Hippocampal formation (tissue), 2 donors: ENCODE results near the gene GPC3.
"Not testable (repeated sequence)": the region's sequence is repeated elsewhere in the genome, so short reads cannot be mapped to it uniquely, and the experiment has no call there.

Experiments
- DNase-seq, 2 donors: peaks; one replicate each; lab custom pipeline; 2025; lab: John Stamatoyannopoulos, UW

Gene GPC3

DNA sequence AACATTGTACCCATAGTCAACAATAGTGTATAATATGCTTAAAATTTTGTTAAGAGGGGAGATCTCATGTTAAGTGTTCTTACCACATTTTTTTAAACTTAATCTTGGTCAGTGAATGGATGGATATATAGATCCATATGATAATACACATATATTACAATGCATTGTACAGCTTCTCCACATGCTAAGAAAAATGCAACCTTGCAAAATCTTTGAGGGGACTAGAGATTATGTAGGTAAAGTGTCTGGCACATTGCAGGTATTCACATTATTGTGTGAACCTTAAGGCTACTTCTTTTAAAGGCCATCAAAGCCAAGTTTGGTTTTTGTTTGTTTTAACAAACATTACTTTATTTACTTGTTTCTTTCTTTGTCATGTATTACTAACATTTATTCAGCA is 10.4 kb upstream of the GPC3 start:
- no peak for DNase-seq

DNA sequence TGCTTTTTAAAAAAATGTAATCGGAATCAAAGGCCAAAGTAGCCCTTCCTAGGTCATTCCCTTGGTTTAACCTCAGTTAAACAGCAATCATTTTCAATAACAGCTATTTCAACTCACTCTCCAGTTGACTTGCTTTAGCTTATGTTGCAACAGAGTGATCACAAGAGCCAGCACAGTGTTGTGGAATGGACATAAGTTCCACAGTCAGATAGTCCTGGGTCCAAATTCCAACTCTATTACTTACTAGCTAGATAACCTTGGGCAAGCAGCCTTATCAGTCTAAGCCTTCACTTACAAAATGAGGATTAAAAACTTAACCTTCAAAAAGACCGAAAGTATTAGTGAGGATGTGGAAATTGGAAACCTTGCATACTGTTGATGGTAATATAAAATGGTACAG is 9.2 kb upstream of the GPC3 start:
- no peak for DNase-seq

DNA sequence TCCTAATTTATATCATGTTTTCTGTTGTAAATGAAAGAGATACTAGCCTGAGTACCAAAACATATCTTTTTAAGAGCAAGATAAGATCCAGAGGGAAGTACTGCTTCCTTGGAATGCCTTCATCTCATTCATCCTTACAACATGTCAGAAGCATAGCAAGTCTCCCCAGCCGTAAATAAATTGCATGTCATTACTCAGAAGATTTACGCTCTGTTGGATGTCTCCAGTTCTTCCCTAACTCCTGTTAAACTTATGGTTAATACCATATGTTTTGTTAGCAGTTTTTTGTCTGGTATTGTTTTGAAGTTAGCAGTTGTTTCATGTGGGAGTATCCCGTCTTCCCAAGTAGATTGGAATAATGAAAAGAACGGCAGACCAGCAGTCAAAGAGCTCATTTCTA is 7.5 kb upstream of the GPC3 start:
- DNase-seq: no peak

DNA sequence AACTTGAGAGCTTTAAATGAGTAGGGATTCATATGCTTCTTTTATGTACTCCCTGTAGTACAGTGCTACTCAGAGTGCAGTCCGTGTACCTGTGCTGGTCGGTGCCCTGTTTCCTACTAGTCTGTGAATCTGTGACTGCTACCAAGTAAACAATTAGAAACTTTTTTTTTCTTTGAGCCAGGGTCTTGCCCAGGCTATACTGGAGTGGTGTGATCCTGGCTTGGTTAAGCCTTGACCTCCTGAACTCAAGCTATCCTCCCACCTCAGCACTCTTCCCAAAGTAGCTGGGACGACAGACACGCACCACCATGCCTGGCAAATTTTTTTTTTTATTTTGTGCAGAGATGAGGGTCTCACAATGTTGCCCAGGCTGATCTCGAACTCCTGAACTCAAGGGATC is 6.4 kb upstream of the GPC3 start:
- no peak for DNase-seq

DNA sequence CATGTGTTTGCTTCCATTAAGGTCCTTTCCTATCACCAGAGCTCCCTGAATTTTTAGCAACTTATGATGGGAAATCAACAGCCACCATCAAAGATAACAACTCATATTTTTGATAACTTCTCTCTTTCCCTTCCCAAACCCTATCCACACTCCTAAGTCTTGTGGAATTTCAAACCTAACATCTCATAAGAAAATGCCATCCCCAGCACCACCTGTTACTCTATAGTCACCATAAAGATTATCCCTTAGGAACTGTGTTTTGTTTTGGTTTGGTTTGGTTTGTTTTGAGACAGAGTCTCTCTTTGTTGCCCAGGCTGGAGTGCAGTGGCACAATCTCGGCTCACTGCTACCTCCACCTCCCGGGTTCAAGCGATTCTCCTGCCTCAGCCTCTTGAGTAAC is 5.7 kb upstream of the GPC3 start:
- not testable (repeated sequence) for DNase-seq

DNA sequence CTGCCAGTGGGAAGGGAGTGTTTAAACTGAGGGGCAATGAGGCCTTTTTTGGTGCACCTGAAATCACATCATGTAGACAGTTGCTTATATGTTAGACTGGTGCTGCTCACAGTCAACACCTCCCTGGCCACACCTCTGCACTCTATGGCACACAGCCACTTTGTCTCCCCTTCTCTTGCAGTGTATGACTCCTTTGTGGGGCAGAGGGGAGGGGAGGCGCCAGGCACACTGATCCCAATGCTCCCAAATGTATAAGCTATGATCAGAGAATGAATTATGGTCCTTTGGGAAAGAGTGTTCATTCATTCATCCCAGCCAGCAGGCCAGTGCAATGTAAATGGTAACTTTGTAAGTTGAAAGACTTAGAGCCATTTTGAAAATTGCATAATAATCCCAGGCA is 4.6 kb upstream of the GPC3 start:
- no peak for DNase-seq

DNA sequence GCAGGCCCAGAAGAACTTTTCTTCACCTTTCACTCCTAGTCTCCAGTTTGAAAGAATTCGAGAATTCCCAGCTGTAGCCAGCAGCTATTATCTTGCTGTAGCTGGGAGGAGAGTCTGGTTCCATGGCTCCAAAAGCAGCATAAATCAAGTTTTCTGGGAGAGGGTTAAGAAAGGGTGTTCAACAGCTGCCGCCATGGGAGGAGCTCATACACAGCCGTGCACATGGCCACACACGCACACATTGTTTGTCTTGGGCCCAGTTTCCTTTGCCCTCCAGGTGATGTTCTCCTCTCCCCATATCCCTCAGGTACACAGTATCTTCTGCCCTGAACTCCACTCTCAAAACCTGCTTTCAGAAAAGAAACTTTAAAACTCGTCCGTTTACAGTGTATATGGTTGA is 4.1 kb upstream of the GPC3 start:
- DNase-seq: no peak

DNA sequence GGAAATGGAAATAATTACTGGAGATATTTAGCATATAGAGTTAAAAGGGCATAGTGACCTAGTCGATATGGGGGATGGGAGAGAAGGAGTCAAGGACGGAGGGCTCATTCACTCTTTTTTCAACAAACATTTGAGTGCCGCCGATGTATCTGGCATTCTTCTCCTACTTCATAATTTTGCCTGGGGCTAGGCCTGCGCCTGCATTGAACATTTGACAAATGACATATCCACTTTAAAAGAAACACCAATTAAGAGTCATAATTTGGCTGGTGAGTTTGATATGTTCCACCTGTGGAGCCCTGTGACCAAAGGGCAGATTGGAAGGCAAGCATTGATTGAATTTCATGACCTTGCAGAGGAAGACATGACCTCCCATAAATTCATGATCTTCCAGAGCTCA is 2.6 kb upstream of the GPC3 start:
- no peak for DNase-seq

DNA sequence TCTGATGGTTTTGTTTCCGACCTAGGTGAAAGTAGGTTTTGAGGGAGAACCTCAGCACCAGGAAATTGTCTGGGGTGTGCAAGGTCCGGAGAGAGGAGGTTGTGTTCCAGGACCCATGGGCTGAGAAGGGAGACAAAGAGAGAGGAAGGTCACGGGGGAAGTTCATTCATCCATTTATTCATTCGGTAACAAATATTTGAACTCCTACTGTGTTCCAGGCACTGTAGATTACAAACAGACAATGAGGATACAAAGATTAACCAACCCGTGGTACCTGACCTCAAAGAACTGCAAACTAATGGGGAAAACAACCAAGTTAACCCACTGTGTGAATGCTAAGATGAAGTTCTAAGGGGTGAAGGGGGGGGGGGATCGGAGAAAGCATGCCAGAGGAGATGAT is 1.8 kb upstream of the GPC3 start:
- no peak for DNase-seq

DNA sequence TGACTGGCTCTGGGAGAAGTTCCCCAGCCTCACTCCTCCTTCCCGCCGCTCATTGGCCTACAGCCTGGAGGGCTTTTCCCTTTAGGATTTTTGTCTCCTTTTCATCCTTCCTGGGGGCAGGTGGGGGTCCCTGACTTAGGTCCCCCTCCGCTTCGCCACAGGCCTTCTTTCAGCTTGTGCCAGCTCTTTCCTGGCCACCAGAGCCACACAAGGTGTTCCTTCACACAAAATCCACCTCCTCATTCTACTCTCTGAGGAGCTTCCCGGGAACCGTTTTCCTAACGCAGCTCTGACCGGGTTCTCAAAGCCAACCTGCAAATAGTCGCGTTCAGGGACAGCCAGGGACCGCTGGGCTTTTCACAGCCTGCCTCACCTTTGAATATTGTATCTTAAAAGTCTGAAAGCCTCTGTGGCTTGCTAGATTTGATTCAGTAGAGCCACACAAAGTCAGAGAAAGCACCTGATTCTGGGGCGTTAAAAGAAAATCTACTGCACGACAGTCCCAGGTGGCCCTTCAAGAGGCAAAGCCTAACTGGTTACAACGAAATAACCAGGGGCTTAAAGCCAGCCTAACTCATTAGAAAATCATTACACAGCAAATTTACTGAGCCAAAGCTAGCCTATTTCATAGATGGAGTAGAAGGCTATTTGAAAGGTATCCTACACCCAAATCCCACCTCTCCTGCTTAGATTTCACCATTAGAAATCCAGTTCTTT is 731 bp upstream of the GPC3 start:
- no peak for DNase-seq

DNA sequence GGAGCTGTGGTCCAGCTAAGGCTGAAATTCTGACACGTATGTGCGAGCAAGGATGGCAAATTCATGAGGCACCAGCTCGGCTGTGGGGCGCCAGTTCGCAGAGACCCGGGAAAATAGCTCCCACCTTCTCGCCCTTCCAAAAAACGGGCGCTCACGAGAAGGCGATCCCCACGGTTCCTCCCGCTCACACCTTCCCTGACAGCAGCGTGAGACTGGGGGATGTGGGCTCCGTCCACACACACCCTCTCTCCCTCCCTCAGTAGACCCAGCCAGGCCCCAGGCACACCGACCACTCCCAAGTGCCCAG is 584 bp downstream of the GPC3 start:
- DNase-seq: no peak

DNA sequence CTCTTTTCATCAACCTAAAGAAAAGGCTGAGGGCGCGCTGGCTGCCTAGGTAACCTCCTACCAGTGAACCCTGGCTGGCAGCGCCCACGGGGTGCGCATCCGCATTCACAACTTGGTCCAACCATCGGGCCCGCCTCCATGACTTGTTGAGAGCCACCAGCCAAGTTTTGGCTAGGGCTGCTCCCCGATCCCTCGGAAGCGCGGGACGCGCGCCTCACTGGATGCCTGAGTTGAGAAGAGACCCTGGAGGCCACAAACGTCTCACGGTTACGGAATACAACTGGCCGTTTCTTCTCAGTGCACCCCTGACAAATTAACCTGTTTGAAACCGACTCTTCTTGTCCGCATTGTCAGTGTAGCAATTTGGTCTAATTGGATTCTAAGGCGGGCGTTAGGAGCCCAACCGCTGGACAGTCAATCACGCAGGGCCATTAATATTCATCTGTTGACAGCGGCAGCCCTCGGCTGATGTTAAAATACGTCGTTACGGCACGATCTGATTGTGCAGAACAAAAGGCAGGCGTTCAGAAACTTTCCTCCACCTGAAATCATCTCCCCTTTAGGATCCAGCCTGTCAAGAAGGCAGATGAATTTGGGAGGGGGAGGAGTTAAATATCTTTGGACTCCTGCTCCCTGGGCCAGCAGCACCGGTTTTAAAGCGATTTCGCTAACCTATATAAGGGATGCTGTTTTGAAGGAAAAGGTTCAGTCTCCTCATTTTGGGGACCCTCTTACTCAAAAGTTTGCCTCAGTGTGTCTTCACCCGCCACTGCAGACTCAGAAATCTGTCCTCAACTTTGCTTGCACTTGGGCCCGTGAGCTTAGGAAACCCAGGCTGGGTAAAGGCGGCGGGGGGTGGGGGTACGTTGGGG is 1.2 kb downstream of the GPC3 start:
- no peak for DNase-seq

DNA sequence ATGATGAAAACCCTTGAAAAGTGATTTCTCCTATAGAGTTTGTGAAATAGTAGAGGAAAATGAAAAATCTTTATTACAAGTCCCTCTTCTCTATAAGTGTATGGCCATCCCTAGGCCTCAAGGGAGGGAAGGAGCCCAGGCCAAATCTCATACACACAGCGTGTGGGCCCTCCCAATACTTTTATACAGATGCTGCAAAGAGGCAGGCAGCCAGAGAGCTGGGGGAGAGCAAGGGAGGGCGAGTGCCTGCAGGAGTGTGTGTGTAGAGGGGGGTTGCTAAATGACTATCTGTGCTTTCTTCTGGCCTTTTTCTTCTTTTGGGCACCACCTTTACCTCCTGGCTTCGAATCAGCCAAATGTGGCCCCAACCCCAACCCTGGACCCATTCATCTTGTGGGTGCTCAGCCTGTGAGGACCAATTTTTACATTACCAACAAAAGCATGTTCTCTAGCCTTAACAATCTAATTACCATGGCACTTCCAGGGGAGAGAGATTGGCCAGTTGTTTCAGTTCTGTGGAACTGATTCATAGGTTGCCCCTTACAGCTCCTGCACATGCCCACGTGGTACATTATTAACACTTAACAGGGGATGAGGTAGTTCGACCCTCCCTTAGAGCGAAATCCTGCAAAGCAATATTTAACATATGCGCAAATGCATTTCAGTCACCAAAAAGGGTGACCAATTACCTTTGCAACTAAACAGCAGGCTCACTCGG is 2.0 kb downstream of the GPC3 start:
- no peak for DNase-seq

DNA sequence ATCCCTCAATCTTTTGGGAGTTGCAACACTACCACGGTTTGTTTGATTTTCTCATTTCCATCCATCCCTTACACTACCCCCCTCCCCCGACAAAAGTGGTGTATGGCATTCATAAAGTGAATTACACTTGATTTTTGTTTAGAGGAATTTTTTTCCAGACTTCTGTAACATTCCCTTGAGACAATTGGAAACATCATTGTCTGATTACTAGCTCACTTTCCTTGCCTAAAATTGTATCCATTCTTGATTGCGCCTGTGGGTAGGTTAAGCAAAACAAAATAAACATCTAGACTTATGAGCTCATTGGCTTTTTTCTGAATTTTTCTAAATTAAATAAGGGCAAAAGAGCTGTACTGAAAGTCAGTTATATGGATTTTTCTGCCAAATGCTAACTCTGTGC is 3.5 kb downstream of the GPC3 start:
- DNase-seq: no peak

DNA sequence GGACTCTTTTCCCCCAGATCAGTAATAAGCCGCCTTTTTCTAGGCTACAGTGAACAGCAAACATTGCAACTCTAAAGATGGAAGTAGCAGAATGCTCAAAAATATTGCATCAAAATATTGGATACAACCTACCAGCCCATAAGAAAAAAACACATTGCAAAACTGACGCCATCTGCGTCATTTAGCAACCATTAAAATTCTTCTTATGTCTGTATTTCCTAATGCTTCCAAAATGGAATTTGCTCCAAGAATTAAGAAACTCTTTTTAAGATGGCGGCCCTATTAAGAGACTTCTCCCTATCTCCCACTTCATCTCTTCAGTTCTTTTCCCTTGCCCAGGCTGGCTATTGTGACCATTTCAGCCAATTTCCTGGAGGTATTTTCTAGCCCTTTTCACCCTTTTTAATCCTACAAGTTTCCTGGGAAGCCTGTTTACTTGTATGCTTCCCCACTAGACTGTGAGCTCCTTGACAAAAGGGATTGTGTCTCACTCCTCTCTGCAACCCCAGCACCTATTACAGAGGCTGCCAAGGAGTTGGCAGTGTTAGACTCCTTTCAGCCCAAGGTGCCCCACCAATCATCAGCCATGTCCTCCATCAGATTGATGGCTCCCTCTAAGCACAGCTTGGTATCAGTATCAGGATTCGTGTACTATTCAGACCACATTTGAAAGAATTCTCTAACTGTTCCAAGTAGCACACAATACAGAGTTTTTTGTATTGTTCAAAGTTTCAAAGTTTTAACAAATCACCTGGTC is 4.4 kb downstream of the GPC3 start:
- DNase-seq: no peak

DNA sequence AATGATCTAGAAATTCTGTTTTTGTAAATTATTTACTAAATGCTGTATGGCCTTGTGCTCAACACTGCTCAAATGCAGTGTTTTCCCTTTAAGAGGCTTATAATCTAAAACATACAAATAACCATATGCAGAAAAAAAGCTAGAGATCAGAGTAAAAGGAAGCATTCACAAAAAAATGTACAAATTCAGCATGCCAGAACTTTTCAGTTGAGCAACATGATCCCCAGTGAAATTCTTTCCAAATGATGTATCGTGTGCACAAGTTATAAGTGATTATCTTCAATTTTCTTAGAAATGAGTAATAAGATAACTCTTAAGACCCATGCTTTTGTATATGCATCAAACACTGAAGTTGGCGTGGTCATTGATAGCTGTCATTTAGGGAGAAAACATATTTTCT is 5.0 kb downstream of the GPC3 start:
- no peak for DNase-seq

DNA sequence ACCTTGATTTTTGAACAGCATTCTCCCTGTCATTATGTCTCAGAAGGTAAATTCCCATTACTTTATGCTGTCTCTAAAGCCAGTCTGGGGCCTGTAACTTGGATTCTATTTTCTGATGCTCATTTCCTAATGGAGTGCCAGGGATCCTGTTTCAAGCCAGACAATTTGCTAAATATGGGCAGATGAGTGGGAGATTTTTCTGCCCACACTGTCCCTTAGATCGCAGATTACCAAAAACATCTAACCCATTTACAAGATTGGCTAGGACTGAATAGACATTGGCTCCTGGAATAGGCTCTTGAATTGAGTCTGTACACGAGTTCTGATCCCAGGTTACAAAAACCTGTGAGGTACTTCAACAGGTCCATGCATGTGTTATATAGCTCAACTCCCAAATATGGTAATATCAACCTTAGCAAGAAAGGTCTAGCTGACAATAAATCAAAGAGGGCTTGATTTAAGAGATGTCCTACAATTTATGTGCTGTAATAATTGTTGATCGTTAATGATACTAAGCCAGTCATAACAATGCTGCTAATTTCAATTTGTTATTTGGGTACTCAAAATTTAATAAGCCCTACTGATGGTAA is 5.7 kb downstream of the GPC3 start:
- no peak for DNase-seq

DNA sequence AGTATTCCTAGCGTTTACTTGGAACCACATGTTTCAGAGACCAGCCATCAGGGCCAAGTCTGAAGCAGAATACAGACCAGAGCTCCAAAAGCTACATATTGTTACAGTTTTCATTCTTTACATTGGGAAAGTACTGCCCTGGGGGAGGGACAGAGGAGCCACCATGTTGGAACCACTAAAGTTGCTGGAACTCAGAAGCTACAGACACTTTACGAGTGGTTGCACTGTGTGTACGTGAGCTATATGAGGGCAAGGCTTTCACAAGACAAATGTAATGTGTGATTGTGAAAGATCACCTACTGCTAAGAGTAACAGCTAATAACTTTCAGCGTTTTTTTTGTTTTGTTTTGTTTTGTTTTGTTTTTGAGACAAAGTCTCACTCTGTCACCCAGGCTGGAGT is 11.7 kb downstream of the GPC3 start:
- DNase-seq: no peak

DNA sequence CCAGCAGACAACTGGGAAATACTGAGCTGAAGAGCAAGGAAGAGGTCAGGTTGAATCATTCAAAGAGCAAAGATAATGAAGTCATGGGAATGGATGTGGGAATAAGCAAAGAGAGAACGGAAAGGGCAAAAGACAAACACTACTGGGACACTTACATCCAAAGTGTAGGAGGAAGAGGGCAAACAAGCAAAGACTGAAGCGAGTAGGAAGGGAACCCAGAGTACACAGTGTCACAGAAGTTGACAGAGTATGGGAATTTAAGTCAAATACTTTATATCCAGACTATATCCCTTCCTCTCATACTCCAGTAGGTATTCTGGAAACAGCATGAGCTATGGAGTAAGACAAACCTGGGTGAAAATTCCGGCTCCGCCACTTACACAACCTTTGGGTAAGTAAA is 12.5 kb downstream of the GPC3 start:
- DNase-seq: no peak

DNA sequence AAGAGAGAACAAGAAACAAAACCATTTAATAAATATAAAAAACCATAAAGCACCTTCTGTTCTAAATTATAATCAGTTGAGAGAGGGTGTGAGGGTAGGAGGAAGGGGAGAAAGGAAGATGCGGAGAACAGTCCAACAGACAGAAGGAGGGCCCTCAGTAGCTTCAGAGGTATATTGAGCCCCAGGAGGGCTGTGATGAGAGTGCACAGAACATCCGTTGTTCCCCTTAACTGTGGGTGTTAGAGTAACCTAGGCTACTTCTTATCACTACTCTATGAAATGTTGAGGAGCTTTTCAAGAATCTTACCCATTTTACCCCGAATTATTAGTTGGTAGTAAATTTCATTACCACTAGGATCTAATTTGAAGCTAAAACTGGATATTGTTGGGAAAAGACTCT is 13.8 kb downstream of the GPC3 start:
- no peak for DNase-seq

DNA sequence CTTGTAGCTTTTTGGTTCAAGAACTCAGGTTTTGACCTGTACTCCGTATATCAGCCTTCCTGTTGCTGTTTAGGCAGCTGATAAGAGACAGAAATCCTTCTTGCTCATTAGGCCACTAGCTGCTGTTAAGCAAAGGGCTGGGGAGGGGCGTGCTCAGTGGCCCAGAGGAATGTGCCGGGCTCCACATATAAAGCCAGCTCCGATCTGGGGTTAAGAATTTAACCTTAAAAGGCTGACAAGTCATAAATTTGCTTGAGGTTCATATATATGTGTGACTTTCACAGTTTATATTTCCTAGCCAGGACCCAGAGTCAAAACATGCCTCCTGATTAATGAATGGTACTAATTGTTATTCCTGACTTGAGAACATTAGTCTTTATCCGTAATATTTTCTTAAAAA is 15.3 kb downstream of the GPC3 start:
- no peak for DNase-seq

DNA sequence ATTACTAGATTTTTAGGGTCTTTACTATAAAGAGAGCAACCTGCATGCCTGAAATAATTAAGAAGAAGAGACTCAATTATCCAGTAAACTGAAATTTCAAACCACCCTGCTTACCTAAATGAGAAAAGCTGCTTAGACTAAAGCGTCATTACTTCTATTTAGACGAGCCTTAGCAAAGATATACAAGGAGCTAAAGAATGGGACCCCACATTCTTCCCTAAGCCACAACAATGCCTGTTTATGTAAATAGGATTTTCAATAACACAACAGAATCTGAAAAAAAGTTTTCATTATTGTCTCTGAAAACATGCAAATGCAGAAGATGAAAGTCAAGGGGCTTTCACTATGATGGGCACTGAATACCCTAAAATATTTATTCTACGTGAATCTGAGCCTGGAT is 16.2 kb downstream of the GPC3 start:
- no peak for DNase-seq
